ENCODE results near the gene MACROD1. TPM values are rescaled to one million over a fixed set of nuclear protein-coding genes. Genes with fewer than 3 reads are reported as not detected.
A peak's percentile ranks its signal among the peaks of the same experiment; 100 is the strongest.

MACROD1 gene
- total RNA-seq, 3 donors from 2014 or later, result 16.5 to 17.8 (median 17.1) TPM

- ATAC-seq (peak; percentile 30 to 35), DNase-seq (no peak)
- no peaks in the 10 kb centered on the region for H3K9me3 Mint-ChIP-seq
- no peaks in the 10 kb centered on the region for H3K4me1 Mint-ChIP-seq (ENCODE audit: low read depth)
- no peak overlapping the region for H3K4me3 Mint-ChIP-seq
- no peaks in the 10 kb centered on the region for H3K36me3 Mint-ChIP-seq (ENCODE audit: insufficient read depth)
- peaks cover 28% of the 10 kb centered on the region for H3K27me3 Mint-ChIP-seq (ENCODE audit: low read depth)
These were observed 137.4 kb downstream of the MACROD1 start for GRCh38 chr11:64028398-64029115.

DNA sequence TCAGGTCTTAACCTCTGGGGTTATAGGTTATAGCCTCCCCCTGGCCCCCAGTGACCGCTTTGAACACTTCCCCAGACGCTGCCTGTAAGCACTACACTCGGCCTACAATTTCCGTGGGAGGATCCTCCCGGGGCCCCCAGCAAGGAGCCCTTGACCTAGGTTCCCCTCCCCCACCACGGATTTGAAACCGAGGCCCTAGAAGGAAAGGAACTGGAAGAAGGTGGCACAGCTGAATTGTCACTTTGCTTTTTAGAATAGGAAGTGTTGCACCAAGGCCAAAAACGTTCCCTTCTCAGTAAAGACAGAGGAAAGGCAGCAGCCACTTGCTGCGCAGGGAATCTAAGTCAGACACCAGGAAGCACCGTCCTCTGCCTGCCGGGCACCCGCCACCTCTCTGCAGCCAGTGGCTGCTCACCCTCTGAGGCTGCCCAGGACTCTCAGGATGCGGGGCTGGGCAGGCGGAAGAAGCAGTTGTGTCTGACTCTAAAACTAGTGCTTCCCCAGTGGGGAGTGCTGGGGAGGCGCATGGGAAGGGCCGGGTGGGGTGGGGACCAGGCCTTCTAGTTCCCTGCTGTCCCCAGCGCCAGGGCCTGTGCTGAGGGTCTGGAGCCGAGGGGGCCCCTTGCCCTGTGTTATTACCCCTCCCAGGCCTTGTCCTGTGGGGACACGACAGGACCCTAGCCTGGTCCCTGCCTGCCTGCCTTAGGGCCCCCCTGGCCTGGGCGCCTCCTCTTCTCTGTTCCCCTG is 138.1 kb downstream of the MACROD1 start:
- Mint-ChIP-seq H3K27me3 (ENCODE audit: low read depth) (peaks cover 26% of the 10 kb centered on the region), H3K4me3 (no peak overlapping the region), H3K9me3 (no peaks in the 10 kb centered on the region), H3K36me3 (ENCODE audit: insufficient read depth) (no peaks in the 10 kb centered on the region), H3K4me1 (ENCODE audit: low read depth) (no peaks in the 10 kb centered on the region)
- ATAC-seq (peak in 1 of 2 donors; percentile 19), DNase-seq (no peak)

- Mint-ChIP-seq H3K4me1 (ENCODE audit: low read depth) (no peaks in the 10 kb centered on the region), H3K9me3 (no peaks in the 10 kb centered on the region), H3K36me3 (ENCODE audit: insufficient read depth) (no peaks in the 10 kb centered on the region), H3K27me3 (ENCODE audit: low read depth) (peaks cover 22% of the 10 kb centered on the region), H3K4me3 (no peak overlapping the region)
- DNase-seq, result no peak
- no peak for ATAC-seq
These were observed 139.2 kb downstream of the MACROD1 start for GRCh38 chr11:64026575-64027205.

- H3K4me1 Mint-ChIP-seq (ENCODE audit: low read depth), result no peaks in the 10 kb centered on the region
- ATAC-seq, result no peak
- peaks cover 18% of the 10 kb centered on the region for H3K27me3 Mint-ChIP-seq (ENCODE audit: low read depth)
- no peaks in the 10 kb centered on the region for H3K36me3 Mint-ChIP-seq (ENCODE audit: insufficient read depth)
- H3K4me3 Mint-ChIP-seq, result no peak overlapping the region
- H3K9me3 Mint-ChIP-seq, result no peaks in the 10 kb centered on the region
- no peak for DNase-seq
These were observed 140.7 kb downstream of the MACROD1 start for GRCh38 chr11:64025205-64025604.

GRCh38 chr11:64023712-64024710 is 141.9 kb downstream of the MACROD1 start:
- DNase-seq (no peak), ATAC-seq (no peak)
- Mint-ChIP-seq H3K27me3 (ENCODE audit: low read depth) (peaks cover 13% of the 10 kb centered on the region), H3K9me3 (no peaks in the 10 kb centered on the region), H3K36me3 (ENCODE audit: insufficient read depth) (no peaks in the 10 kb centered on the region), H3K4me3 (no peak overlapping the region), H3K4me1 (ENCODE audit: low read depth) (no peaks in the 10 kb centered on the region)

- DNase-seq (no peak), ATAC-seq (no peak)
- H3K4me3 Mint-ChIP-seq, result no peak overlapping the region
- H3K9me3 Mint-ChIP-seq, result no peaks in the 10 kb centered on the region
- H3K27me3 Mint-ChIP-seq (ENCODE audit: low read depth), result peaks cover 5% of the 10 kb centered on the region
- no peaks in the 10 kb centered on the region for H3K36me3 Mint-ChIP-seq (ENCODE audit: insufficient read depth)
- no peaks in the 10 kb centered on the region for H3K4me1 Mint-ChIP-seq (ENCODE audit: low read depth)
These were observed 143.7 kb downstream of the MACROD1 start for GRCh38 chr11:64022125-64022784.

- DNase-seq, result no peak
- H3K4me1 Mint-ChIP-seq (ENCODE audit: low read depth), result no peaks in the 10 kb centered on the region
- no peaks in the 10 kb centered on the region for H3K27me3 Mint-ChIP-seq (ENCODE audit: low read depth)
- H3K4me3 Mint-ChIP-seq, result no peak overlapping the region
- no peak for ATAC-seq
- no peaks in the 10 kb centered on the region for H3K36me3 Mint-ChIP-seq (ENCODE audit: insufficient read depth)
- no peaks in the 10 kb centered on the region for H3K9me3 Mint-ChIP-seq
These were observed 144.2 kb downstream of the MACROD1 start for GRCh38 chr11:64021757-64022093.

DNA sequence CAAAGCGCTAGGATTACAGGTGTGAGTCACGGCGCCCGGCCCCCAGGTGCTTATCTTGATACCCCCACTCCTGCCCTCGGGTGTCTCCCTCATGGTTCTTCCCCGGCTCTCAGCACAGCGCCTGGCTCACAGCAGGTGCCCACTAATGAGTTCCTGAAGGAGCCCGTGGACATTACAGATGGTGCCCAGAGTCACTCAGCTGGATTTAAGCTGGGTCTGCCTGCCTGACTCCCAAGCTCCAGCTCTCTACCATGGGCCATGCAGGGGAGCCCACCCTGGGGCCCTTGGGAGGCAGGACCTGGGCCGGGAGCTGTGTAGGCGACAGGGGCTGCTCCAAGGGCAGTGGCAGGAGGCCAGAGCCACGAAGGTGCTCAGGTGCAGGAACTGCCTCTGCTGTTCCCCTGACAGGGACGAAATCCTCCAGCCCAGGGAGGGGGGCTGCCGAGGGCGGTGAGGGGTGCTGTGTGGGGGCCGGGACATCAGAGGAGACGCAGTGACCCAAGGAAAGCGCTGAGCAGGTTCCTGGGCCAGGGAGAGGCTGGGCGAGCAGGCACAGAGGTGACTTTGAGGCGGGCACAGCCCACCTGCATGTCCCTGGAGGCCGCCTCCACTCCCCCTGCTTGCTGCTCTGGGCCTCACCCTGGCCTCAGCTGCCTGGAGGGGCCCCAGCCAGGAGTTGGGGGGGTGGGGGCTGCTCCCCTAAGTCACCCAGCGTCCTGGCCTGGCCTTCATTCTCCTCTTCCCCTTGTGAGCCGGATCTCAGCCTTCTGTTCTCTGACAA is 144.7 kb downstream of the MACROD1 start:
- H3K27me3 Mint-ChIP-seq (ENCODE audit: low read depth), result no peaks in the 10 kb centered on the region
- no peaks in the 10 kb centered on the region for H3K4me1 Mint-ChIP-seq (ENCODE audit: low read depth)
- DNase-seq, result no peak
- no peaks in the 10 kb centered on the region for H3K9me3 Mint-ChIP-seq
- H3K4me3 Mint-ChIP-seq, result no peak overlapping the region
- no peak for ATAC-seq
- H3K36me3 Mint-ChIP-seq (ENCODE audit: insufficient read depth), result no peaks in the 10 kb centered on the region

DNA sequence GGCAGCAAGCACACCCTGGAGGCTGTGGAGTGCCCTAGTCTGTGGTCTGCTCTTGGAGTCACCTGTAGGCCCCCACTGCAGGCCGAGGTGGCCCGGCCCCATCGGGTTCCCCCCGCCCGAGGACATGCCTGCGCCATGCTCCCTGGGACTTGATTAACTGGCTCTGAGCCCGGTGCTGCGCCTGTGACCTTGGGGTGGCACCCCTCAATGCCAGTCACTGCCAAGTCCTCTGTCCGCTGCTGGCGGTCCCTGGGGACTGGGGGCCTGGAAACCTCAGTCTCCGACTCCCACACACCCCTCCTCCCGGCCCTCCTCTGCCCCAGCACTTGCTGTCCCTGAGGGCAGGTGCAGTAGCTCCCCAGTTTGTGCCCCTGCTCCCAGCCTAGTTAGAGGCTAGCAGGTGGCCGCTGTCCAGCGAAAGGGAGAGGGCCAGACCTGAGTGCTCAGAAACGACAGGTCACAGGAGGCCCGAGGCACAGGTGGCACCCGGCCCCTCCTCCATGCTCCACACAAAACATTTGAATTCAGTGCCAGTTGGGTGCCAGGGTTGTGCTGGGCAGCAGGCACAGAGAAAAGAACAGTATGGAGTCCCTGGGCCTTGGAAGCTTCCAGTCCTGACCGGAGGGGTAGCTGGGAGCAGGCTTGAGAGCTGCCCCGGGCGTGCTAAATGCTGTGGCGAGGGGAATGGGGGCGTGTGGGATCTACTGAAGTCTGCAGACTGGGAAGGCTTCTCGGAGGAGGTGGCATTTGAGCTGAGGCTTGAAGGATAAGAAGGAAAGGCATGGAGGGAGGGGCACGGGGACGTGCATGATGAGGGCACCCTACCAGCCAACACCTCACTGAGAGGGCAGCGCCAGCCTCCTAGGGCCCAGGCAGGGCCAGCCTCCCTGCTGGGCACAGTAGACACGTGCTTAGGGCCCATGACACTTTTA is 146.5 kb downstream of the MACROD1 start:
- H3K27me3 Mint-ChIP-seq (ENCODE audit: low read depth), result no peaks in the 10 kb centered on the region
- no peaks in the 10 kb centered on the region for H3K36me3 Mint-ChIP-seq (ENCODE audit: insufficient read depth)
- no peak for DNase-seq
- no peak for ATAC-seq
- no peaks in the 10 kb centered on the region for H3K9me3 Mint-ChIP-seq
- no peak overlapping the region for H3K4me3 Mint-ChIP-seq
- no peaks in the 10 kb centered on the region for H3K4me1 Mint-ChIP-seq (ENCODE audit: low read depth)

DNA sequence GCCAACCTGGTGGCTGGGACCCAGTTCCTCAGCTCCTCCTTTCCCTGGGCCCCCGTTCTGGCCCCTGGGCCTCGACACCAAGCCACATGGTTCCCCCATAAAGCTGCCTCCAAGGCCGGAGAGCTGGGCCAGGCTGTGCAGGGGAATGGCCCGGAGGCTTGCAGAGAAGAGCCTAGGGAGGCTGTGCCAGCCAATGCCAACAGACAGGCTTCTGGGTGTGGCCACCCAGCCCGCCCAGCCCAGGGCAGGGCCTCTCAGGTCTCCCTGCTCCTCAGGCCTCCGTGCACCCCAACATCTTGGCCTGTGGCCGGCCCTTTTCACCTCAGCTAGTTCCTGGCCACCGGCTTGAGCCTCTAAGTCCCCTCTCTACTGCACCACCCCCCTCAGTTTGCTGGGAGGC is 147.6 kb downstream of the MACROD1 start:
- Mint-ChIP-seq H3K36me3 (ENCODE audit: insufficient read depth) (no peaks in the 10 kb centered on the region), H3K27me3 (ENCODE audit: low read depth) (no peaks in the 10 kb centered on the region), H3K4me1 (ENCODE audit: low read depth) (no peaks in the 10 kb centered on the region), H3K9me3 (no peaks in the 10 kb centered on the region), H3K4me3 (no peak overlapping the region)
- ATAC-seq (no peak), DNase-seq (no peak)

DNA sequence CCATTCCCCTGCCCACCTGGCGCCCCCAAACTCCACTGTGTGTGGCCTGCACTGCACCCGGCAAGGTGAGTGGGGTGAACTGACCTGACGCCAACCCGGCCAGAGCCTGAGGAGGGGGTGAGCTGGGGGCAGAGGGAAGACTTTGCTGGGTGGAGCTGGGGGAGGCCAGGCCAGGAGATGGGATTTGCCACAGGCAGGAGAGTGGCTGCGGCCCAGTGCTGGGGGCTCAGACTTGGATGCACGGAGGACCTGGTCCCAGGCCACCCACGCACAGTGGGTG is 148.0 kb downstream of the MACROD1 start:
- Mint-ChIP-seq H3K4me1 (ENCODE audit: low read depth) (no peaks in the 10 kb centered on the region), H3K9me3 (no peaks in the 10 kb centered on the region), H3K36me3 (ENCODE audit: insufficient read depth) (no peaks in the 10 kb centered on the region), H3K4me3 (no peak overlapping the region), H3K27me3 (ENCODE audit: low read depth) (no peaks in the 10 kb centered on the region)
- DNase-seq (no peak), ATAC-seq (no peak)

GRCh38 chr11:64015935-64016845 is 149.7 kb downstream of the MACROD1 start:
- Mint-ChIP-seq H3K4me1 (ENCODE audit: low read depth) (no peaks in the 10 kb centered on the region), H3K27me3 (ENCODE audit: low read depth) (no peaks in the 10 kb centered on the region), H3K36me3 (ENCODE audit: insufficient read depth) (no peaks in the 10 kb centered on the region), H3K4me3 (no peak overlapping the region), H3K9me3 (no peaks in the 10 kb centered on the region)
- DNase-seq (no peak), ATAC-seq (no peak)
